OCI-LY3 (cell line): Measurements from ENCODE around the gene SLC5A11.
"Not testable (repeated sequence)": the region's sequence is repeated elsewhere in the genome, so short reads cannot be mapped to it uniquely, and the experiment has no call there.

ENCODE experiments used
- CTCF ChIP-seq: fragments of 200-600, 300-600 bp; sonication (generic); IDR thresholded peaks from 2 replicates; pipeline ENCODE4 v1.5.1; 2014; ENCODE audit warnings: antibody characterized with exemption, low read length, low read depth
- EZH2phosphoT487 ChIP-seq: fragments of 200-600 bp; shearing (Covaris generic); IDR thresholded peaks from 2 replicates; pipeline ENCODE4 v1.6.1; 2018; ENCODE audit warnings: antibody characterized with exemption, mixed run types, low read depth

GRCh38 chr16:24856871-24857270 lies 11.1 kb downstream of the SLC5A11 start:
- not testable (repeated sequence) for TF ChIP-seq CTCF, EZH2phosphoT487
